K562 (cell line): ENCODE measurements around the gene GPHN. TPM values are rescaled to one million over a fixed set of nuclear protein-coding genes. Genes with fewer than 3 reads are reported as not detected.

Experiments
- ATAC-seq: fragments of 200-7000 bp; cut with Tn5 transposase; 3 replicates; pipeline ENCODE4 v1.9.1; 2020; ENCODE audit warnings: moderate library complexity
- BruUV-seq: library from RNA; stranded (reverse); fragments of 400-500 nt; replicated peaks from 2 replicates; lab custom pipeline; 2021; lab: Mats Ljungman, UMichigan
- CTCF ChIA-PET: fragments of 300-600 bp; formaldehyde crosslinking; extraction: SDS; loops from one replicate; lab custom pipeline; 2021; ENCODE audit warnings: low intra/inter-chr PET ratio; lab: Yijun Ruan, JAX
- POLR2A ChIA-PET: fragments of 300-600, 350-650 bp; sonication (Branson Sonifier 250); formaldehyde crosslinking; extraction: SDS; loops from one replicate; lab custom pipeline; 2021; ENCODE audit warnings: antibody characterized with exemption, inconsistent platforms; lab: Yijun Ruan, JAX
- DNase-seq, 4 experiments: peaks; one replicate each; pipeline versions ENCODE4 v3.0.0 to v3.0.0-alpha.2; 2011 to 2018; ENCODE audit warnings: low spot score in 3 of 4, mixed read lengths in 3 of 4; ENCODE audit errors: extremely low read depth in 1 of 4
- FAIRE-seq: peaks from 2 replicates; lab custom pipeline; 2011; peaks lifted over from hg19 to GRCh38; lab: Jason Lieb, UNC
- H2AFZ ChIP-seq: 2 replicates; pipeline ENCODE4 v1.6.0; 2011; ENCODE audit warnings: low read depth, low read length, control low read depth, inconsistent platforms
- H3K27ac ChIP-seq: fragments of 200-600 bp; 3 replicates; pipeline ENCODE4 v1.8.0; 2011; ENCODE audit warnings: low read depth, mild to moderate bottlenecking, control low read depth, inconsistent platforms, low read length, moderate library complexity, mixed read lengths; ENCODE audit errors: extremely low read depth
- H3K27me3 ChIP-seq, 2 experiments: fragments of 300-600 bp in 1 of 2; 2 replicates in 1 of 2; 3 replicates in 1 of 2; pipeline versions ENCODE4 v1.6.0 to v1.8.0; 2011; ENCODE audit warnings: inconsistent platforms in 2 of 2, low read length in 2 of 2, mild to moderate bottlenecking in 1 of 2, mixed read lengths in 1 of 2, moderate library complexity in 1 of 2; ENCODE audit not compliant: control insufficient read depth in 2 of 2, insufficient read depth in 2 of 2
- H3K36me3 ChIP-seq: fragments of 300-600 bp; 3 replicates; pipeline ENCODE4 v1.8.0; 2011; ENCODE audit warnings: mild to moderate bottlenecking, low read length, inconsistent platforms; ENCODE audit not compliant: control insufficient read depth, insufficient read depth
- H3K4me1 ChIP-seq, 2 experiments: fragments of 200-600 bp in 1 of 2; replicated peaks in 1 of 2; 2 replicates in 1 of 2; 3 replicates in 1 of 2; pipeline versions ENCODE4 v1.5.1 to v1.8.0; 2011; ENCODE audit warnings: inconsistent platforms in 2 of 2, low read length in 2 of 2, mild to moderate bottlenecking in 1 of 2, mixed read lengths in 1 of 2, moderate library complexity in 1 of 2; ENCODE audit not compliant: control insufficient read depth in 2 of 2, insufficient read depth in 2 of 2
- H3K4me2 ChIP-seq: 2 replicates; pipeline ENCODE4 v1.6.1; 2011; ENCODE audit warnings: low read length, control low read depth, inconsistent platforms, mixed read lengths; ENCODE audit not compliant: insufficient read depth
- H3K4me3 ChIP-seq: fragments of 200-600 bp; sonication (generic), shearing (Covaris generic); 2 replicates; pipeline ENCODE4 v1.5.1; 2016; ENCODE audit warnings: control low read depth, inconsistent platforms
- H3K79me2 ChIP-seq: fragments of 200-600 bp; 3 replicates; pipeline ENCODE4 v1.8.0; 2011; ENCODE audit warnings: low read length, inconsistent platforms; ENCODE audit not compliant: control insufficient read depth, insufficient read depth
- H3K9ac ChIP-seq, 2 experiments: 2 replicates each; pipeline versions ENCODE4 v1.6.0 to v1.6.1; 2011; ENCODE audit warnings: low read depth in 2 of 2, low read length in 2 of 2, control low read depth in 1 of 2, inconsistent platforms in 1 of 2, mild to moderate bottlenecking in 1 of 2, mixed read lengths in 1 of 2; ENCODE audit not compliant: insufficient read depth in 1 of 2
- H3K9me1 ChIP-seq: one replicate; pipeline ENCODE4 v1.6.0; 2011; ENCODE audit warnings: inconsistent platforms, mild to moderate bottlenecking, low read length, moderate library complexity; ENCODE audit not compliant: control insufficient read depth, insufficient read depth
- H3K9me3 ChIP-seq: replicated peaks from 2 replicates; pipeline ENCODE4 v1.5.1; 2011; ENCODE audit warnings: low read depth, low read length, inconsistent platforms; ENCODE audit not compliant: control insufficient read depth, insufficient read depth
- H4K20me1 ChIP-seq: replicated peaks from 2 replicates; pipeline ENCODE4 v1.6.1; 2011; ENCODE audit warnings: low read length, inconsistent platforms, mixed read lengths; ENCODE audit not compliant: control insufficient read depth, insufficient read depth
- GATAD2B ChIP-seq: fragments of 450-650 bp; IDR thresholded peaks from 2 replicates; pipeline ENCODE4 v1.6.1; 2017; ENCODE audit warnings: mild to moderate bottlenecking, borderline replicate concordance
- MAFG ChIP-seq: fragments of 450-650 bp; conservative IDR thresholded peaks from 2 replicates; pipeline ENCODE4 v1.6.1; 2016; ENCODE audit warnings: missing genetic modification characterization, missing compliant biosample characterization
- PBX2 ChIP-seq, 2 experiments: IDR thresholded peaks in 1 of 2; conservative IDR thresholded peaks in 1 of 2; 2 replicates each; pipeline ENCODE4 v1.6.1; 2016; ENCODE audit warnings: low read depth in 2 of 2, mild to moderate bottlenecking in 1 of 2, missing compliant biosample characterization in 1 of 2, missing genetic modification characterization in 1 of 2, moderate library complexity in 1 of 2
- RERE ChIP-seq: sonication (generic); formaldehyde crosslinking; IDR thresholded peaks from 2 replicates; pipeline ENCODE4 v1.8.0; 2023; ENCODE audit warnings: missing genetic modification reagents, mild to moderate bottlenecking, borderline replicate concordance
- ZNF324 ChIP-seq: fragments of 250-450 bp; sonication (Bioruptor Pico); IDR thresholded peaks from 2 replicates; pipeline ENCODE4 v1.4.0; 2020; ENCODE audit warnings: mild to moderate bottlenecking
- ZNF589 ChIP-seq: fragments of 200-800 bp; sonication (Bioruptor generic); IDR thresholded peaks from 2 replicates; pipeline ENCODE4 v1.6.1; 2016; ENCODE audit warnings: low read depth, missing genetic modification characterization, missing compliant biosample characterization
- whole genome bisulfite sequencing: fragments of 100-300 bp; shearing (Covaris generic); methylation state at CpG from one replicate; pipeline ENCODE4 v1.1.6; 2016; ENCODE audit warnings: low coverage, mixed read lengths; ENCODE audit not compliant: insufficient coverage; ENCODE audit errors: missing lambda C conversion rate; 5-methylcytosine and 5-hydroxymethylcytosine counted together
- in situ Hi-C: fragments of 300-500 bp; cut with MboI; formaldehyde crosslinking; loops from 4 replicates; pipeline ENCODE4 v1.15.0; 2018; ENCODE audit warnings: inconsistent platforms, mixed read lengths
- intact Hi-C: fragments of 100-400 bp; cut with micrococcal nuclease; formaldehyde crosslinking; loops from 2 replicates; pipeline ENCODE4 v1.14.2; 2022
- polyA plus RNA-seq, 8 experiments: library from polyadenylated mRNA; depleted of rRNA in 4 of 8; stranded (reverse) in 5 of 8; unstranded in 3 of 8; fragments of >200 nt; fragmentation: Nextera tagmentation in 2 of 8; fragmentation: Illumina TruSeq in 1 of 8; extraction: Ambion mirVana in 2 of 8; extraction: Trizol in 1 of 8; gene quantifications; 2 replicates each; pipeline versions ENCODE4 v1.2.1 to v1.2.3, GENCODE V29; 2011 to 2014; ENCODE audit warnings: inconsistent platforms in 1 of 8, missing spikeins in 1 of 8
- total RNA-seq, 7 experiments: library from RNA; depleted of rRNA in 6 of 7; stranded (reverse); fragments of >200 nt in 6 of 7; fragmentation: Illumina TruSeq in 2 of 7; extraction: Trizol in 2 of 7; gene quantifications; 2 replicates each; pipeline versions ENCODE4 v1.2.1 to v1.2.3, GENCODE V29; 2011 to 2021; ENCODE audit warnings: low replicate concordance in 1 of 7

GPHN gene
- total and polyA plus RNA-seq, 9 of the 15 experiments (the other 6 are each of a cell fraction or from before 2014, with no cell fraction given), result 5.9 to 16.0 (median 11.4) TPM

- TF ChIP-seq RERE (CRISPR knock-in tag), result no peak
- TF ChIP-seq MAFG (tag), result no peak
Measured at GRCh38 chr14:66651536-66652220, 143.7 kb downstream of the GPHN start (continued).

- no peak for DNase-seq
- BruUV-seq, result no TSS peak
- H4K20me1 ChIP-seq, result no peaks in the 10 kb centered on the region
- intact Hi-C loops (no loop called here), in situ Hi-C loops (no loop called here)
- 76% methylated on average over 2 of the region's 3 CpGs for WGBS
- no peaks in the 10 kb centered on the region for H3K27me3 ChIP-seq
- H3K9me1 ChIP-seq, result no peaks in the 10 kb centered on the region
- no peaks in the 10 kb centered on the region for H3K36me3 ChIP-seq
- POLR2A ChIA-PET, result no interaction called here
- H3K4me2 ChIP-seq, result no peak overlapping the region
- H2AFZ ChIP-seq, result no peak overlapping the region
- H3K4me1 ChIP-seq, result no peaks in the 10 kb centered on the region
- ATAC-seq, result no peak
- no peak overlapping the region for H3K4me3 ChIP-seq
- CTCF ChIA-PET, result no interaction called here
- H3K9ac ChIP-seq, result no peak overlapping the region
- H3K79me2 ChIP-seq, result no peaks in the 10 kb centered on the region
- H3K9me3 ChIP-seq, result no peaks in the 10 kb centered on the region
- H3K27ac ChIP-seq, result no peak overlapping the region
- no peak for FAIRE-seq
- TF ChIP-seq ZNF589 (CRISPR knock-in tag) (no peak), ZNF324 (CRISPR knock-in tag) (no peak), PBX2 (CRISPR knock-in tag; IDR thresholded peaks at IDR 0.05; ENCODE audit: low read depth) (no peak), PBX2 (tag; conservative IDR thresholded peaks at IDR 0.05; ENCODE audit: low read depth) (no peak), GATAD2B (no peak)
Measured at GRCh38 chr14:66652525-66653106, 144.7 kb downstream of the GPHN start.
